Measurements from ENCODE around the gene RNF44.

GRCh38 chr5:176534640-176535039, 2.6 kb downstream of the RNF44 start:
- TF ChIP-seq EZH2 (IDR thresholded peaks at IDR 0.05; ENCODE audit: borderline replicate concordance) (no peak), EZH2phosphoT487 (IDR thresholded peaks at IDR 0.05; ENCODE audit: low read depth, severe bottlenecking, unreplicated experiment) (no peak)
- TF ChIP-seq, protein P1, sequence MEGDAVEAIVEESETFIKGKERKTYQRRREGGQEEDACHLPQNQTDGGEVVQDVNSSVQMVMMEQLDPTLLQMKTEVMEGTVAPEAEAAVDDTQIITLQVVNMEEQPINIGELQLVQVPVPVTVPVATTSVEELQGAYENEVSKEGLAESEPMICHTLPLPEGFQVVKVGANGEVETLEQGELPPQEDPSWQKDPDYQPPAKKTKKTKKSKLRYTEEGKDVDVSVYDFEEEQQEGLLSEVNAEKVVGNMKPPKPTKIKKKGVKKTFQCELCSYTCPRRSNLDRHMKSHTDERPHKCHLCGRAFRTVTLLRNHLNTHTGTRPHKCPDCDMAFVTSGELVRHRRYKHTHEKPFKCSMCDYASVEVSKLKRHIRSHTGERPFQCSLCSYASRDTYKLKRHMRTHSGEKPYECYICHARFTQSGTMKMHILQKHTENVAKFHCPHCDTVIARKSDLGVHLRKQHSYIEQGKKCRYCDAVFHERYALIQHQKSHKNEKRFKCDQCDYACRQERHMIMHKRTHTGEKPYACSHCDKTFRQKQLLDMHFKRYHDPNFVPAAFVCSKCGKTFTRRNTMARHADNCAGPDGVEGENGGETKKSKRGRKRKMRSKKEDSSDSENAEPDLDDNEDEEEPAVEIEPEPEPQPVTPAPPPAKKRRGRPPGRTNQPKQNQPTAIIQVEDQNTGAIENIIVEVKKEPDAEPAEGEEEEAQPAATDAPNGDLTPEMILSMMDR (IDR thresholded peaks at IDR 0.05; ENCODE audit: poor library complexity): no peak

Measured in hepatocyte (in vitro differentiated cells).